ENCODE results near the gene GARIN5B.

Gene GARIN5B

DNA sequence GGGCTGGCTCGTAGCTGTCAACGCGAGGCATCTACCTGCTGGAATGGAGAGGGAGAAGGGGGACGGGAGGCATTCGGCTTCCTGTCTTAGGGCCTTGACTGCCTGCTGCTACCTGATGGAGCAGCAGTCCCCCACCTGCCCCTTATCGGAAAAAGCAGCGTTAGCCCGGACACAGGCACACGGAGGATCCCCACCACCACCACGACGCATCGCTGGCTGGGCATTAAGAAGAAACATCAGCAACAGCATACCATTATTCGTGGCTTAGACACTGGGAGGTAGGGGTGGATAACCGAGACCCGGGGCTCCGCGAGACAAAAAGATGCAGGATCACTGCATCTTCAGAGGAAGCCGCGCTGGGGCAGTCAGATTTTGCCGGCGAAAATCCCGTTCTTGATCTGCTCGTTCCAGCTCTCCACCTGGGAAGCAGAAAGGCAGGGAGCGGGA, 9.7 kb downstream of the GARIN5B start:
- TF ChIP-seq, protein P1, sequence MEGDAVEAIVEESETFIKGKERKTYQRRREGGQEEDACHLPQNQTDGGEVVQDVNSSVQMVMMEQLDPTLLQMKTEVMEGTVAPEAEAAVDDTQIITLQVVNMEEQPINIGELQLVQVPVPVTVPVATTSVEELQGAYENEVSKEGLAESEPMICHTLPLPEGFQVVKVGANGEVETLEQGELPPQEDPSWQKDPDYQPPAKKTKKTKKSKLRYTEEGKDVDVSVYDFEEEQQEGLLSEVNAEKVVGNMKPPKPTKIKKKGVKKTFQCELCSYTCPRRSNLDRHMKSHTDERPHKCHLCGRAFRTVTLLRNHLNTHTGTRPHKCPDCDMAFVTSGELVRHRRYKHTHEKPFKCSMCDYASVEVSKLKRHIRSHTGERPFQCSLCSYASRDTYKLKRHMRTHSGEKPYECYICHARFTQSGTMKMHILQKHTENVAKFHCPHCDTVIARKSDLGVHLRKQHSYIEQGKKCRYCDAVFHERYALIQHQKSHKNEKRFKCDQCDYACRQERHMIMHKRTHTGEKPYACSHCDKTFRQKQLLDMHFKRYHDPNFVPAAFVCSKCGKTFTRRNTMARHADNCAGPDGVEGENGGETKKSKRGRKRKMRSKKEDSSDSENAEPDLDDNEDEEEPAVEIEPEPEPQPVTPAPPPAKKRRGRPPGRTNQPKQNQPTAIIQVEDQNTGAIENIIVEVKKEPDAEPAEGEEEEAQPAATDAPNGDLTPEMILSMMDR (IDR thresholded peaks at IDR 0.05; ENCODE audit: control insufficient read depth, extremely low read depth, insufficient read depth) = no peak
- peak overlapping the region; percentile 36 for H3K4me3 ChIP-seq (ENCODE audit: low read depth, low read length)
- no peak for DNase-seq (ENCODE audit: low read depth)

DNA sequence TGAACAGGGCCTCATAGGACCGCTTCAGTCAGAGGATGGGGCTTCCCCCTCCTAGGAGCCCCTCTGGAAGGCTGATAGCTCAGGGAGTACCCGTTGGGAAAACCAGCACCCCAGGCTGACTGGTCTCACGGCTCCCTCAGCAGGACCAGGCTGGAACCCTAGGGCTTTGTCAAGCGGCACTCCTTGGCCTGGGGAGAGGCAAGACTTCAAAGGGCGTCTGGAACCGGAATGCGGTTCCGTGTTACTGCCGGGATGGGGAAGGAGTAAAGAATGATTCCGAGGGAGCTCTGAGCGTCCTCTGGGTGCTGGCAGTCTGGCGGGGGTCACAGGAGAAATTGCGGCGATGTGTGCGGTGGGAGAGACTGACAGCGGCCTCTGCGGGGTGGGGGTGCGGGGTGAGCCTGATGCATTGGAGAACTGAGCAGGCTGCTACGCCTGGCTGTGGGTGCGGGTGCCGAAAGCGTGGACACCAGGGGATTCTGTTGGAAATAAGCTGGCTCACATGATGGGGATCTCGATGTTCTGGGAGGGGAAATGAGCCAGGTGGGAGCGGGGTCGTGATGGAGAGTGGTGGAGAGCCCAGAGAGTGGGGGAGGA, 10.4 kb downstream of the GARIN5B start:
- DNase-seq (ENCODE audit: low read depth) = no peak
- H3K4me3 ChIP-seq (ENCODE audit: low read depth, low read length) = no peak overlapping the region
- TF ChIP-seq, protein P1 (IDR thresholded peaks at IDR 0.05; ENCODE audit: control insufficient read depth, extremely low read depth, insufficient read depth) = no peak

DNA sequence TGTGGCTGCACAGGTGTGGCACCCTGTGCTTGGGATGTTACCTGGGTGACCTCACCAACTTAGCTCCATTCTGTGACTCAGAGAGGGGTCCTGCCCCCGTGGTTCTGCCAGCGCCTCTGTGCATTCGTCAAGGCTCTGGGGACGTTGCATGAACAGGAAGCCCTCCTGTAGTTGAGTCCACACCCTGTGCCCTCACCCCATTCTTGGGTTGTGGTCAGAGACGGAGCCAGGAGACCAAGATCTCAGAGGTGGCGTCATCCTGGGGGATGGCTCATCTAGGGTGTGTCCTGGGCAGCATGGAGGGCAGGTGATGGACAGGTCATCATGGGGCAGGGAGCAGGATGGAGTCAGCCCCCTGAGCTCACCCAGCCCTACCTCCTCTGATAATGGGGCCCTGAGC, 11.0 kb downstream of the GARIN5B start:
- H3K4me3 ChIP-seq (ENCODE audit: low read depth, low read length) = no peak overlapping the region

DNA sequence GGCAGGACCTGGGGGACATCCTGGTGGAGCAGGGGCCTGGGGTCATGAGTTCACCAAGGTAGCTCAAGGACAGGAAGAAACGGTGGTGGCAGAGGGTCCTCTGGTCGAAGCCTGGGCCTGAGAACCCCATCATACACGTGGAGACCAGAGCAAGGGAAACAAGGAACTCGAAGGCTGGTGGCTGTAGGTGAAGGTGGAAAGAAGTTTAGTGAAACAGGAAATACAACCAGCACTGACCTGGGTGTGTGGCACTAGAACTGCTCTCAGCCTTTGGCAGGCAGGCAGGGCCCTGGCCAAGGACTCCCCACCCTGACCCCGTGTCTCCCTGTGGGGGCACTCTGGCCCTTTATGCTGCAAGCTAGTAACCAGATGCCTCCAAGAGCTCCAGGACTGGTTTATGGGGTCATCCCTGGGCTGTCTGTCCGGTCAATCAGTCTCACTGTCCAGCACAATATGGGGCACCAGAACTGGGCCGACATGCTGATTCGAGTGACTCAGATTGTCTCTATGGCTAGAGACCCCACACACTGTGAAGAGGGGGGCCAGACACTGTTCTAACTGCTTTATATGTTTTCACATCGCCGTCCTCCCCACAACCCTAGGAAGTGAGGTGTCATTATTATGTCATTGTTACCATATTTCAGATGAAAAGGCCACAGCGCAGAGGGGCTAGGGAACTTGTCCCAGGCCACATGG, 12.3 kb downstream of the GARIN5B start:
- TF ChIP-seq, protein P1 (IDR thresholded peaks at IDR 0.05; ENCODE audit: control insufficient read depth, extremely low read depth, insufficient read depth) = no peak
- no peak for DNase-seq (ENCODE audit: low read depth)
- H3K4me3 ChIP-seq (ENCODE audit: low read depth, low read length) = no peak overlapping the region

More for the DNA sequence above, 11.0 kb downstream of the GARIN5B start:
- no peak for DNase-seq (ENCODE audit: low read depth)
- TF ChIP-seq, protein P1 (IDR thresholded peaks at IDR 0.05; ENCODE audit: control insufficient read depth, extremely low read depth, insufficient read depth) = no peak

DNA sequence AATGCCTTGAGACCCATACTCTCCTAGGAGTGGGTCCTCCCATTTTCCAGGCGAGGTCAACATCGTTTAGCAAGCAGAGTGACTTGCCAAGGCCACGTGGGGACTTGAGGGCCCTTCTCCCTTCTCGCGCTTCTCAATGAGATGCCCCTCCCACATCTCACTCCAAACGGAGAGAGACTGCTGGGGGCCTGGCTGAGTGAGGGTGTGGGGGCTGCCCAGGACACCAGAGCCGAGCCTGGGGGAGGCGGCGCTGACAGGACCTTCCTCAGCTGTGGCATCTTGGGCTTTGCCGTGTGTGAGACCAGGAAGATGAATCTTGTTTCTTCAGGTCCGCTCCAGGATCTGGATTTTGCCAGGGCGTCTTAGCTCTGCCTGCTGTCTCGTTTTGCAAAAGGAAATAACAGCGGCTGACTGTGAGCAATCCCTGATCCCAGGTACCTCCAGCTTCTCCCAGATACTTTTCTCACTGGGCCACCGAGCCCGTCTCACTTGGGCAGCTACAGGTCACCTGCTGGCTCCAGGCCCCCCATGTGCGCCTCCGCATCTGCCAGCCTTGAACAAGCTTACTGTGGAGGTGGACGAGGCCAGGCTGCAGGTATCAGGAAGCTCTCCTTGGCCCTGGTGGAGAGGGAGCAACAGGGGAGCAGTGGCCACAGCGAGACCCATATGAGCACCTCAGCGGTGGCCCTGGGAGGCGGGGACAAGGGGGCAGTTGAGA, 14.6 kb downstream of the GARIN5B start:
- TF ChIP-seq, protein P1 (IDR thresholded peaks at IDR 0.05; ENCODE audit: control insufficient read depth, extremely low read depth, insufficient read depth) = no peak
- no peak overlapping the region for H3K4me3 ChIP-seq (ENCODE audit: low read depth, low read length)
- no peak for DNase-seq (ENCODE audit: low read depth)

DNA sequence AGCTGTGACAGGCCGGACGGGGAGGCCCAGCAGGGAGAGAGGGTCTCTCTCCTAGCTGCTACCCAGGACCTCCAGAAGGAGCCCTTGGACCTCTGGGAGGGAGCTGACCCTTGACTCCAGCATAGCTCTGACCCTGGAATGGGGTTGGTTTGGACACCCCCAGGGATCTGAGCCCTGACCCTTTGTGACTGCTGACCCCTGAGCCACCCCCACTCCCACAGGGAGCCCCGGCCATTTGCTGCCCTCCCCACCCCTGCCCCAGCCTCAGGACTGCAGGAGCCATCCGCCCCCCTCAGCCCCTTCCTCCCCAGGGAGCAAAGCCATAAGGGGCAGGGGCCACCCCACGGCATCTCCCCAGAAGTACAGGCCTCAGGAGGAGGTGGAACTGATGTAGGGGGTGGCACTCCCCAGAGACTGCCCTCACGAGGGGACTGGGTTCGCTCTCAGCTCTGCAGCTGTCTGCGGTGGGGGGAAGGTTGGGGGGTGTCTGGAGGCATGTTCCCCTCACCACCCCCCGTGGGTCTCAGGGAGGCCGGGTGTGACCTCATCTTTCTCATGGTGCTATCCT, 15.5 kb downstream of the GARIN5B start:
- TF ChIP-seq, protein P1 (IDR thresholded peaks at IDR 0.05; ENCODE audit: control insufficient read depth, extremely low read depth, insufficient read depth) = no peak
- no peak overlapping the region for H3K4me3 ChIP-seq (ENCODE audit: low read depth, low read length)
- no peak for DNase-seq (ENCODE audit: low read depth)

Data from LNCaP clone FGC (cell line).